Upper lobe of left lung (tissue), 4 donors: ENCODE measurements around the gene PIKFYVE.

Experiments used
- POLR2A ChIP-seq, 4 donors: fragments of 450-650 bp; IDR thresholded peaks; one replicate each; pipeline ENCODE4 v1.5.1; 2016 to 2017; ENCODE audit warnings: antibody characterized with exemption in 4 of 4, mild to moderate bottlenecking in 2 of 4
- POLR2AphosphoS5 ChIP-seq, 2 donors: sonication (generic); formaldehyde crosslinking; IDR thresholded peaks; one replicate each; pipeline ENCODE4 v1.5.1; 2017; ENCODE audit warnings: antibody characterized with exemption in 2 of 2
- TF ChIP-seq, protein P1 (sequence below), 6 experiments: fragments of 450-650 bp in 4 of 6; fragments of 200-600 bp in 2 of 6; sonication (generic) in 2 of 6; IDR thresholded peaks; one replicate each; pipeline ENCODE4 v1.5.1; 2016 to 2019; ENCODE audit warnings: antibody characterized with exemption in 6 of 6

DNA sequence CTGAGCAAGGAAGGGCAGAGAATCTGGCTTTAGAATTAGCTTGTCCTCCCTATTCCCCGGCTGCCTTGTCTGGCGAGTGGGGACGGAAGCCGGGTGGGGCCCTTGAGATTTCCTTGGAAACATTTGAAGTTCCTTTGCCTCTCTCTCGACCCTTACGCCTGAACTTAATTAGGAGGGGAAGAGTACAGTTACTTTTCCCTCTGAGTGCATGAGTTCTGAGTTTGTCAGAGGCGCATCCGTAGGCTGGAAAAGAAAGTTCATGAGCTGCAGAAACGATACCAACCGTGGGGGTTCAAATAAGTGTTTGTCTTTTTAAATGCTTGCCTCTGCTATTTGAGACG lies 468 bp downstream of the PIKFYVE start:
- TF ChIP-seq, protein P1, sequence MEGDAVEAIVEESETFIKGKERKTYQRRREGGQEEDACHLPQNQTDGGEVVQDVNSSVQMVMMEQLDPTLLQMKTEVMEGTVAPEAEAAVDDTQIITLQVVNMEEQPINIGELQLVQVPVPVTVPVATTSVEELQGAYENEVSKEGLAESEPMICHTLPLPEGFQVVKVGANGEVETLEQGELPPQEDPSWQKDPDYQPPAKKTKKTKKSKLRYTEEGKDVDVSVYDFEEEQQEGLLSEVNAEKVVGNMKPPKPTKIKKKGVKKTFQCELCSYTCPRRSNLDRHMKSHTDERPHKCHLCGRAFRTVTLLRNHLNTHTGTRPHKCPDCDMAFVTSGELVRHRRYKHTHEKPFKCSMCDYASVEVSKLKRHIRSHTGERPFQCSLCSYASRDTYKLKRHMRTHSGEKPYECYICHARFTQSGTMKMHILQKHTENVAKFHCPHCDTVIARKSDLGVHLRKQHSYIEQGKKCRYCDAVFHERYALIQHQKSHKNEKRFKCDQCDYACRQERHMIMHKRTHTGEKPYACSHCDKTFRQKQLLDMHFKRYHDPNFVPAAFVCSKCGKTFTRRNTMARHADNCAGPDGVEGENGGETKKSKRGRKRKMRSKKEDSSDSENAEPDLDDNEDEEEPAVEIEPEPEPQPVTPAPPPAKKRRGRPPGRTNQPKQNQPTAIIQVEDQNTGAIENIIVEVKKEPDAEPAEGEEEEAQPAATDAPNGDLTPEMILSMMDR (IDR thresholded peaks at IDR 0.05), result no peak
- no peak for TF ChIP-seq POLR2A (IDR thresholded peaks at IDR 0.05)
- no peak for TF ChIP-seq POLR2AphosphoS5 (IDR thresholded peaks at IDR 0.05)
